H1 (cell line): ENCODE measurements around the gene DIAPH2.

ENCODE experiments used
- ATF3 ChIP-seq: IDR thresholded peaks from 2 replicates; pipeline ENCODE4 v1.6.1; 2011; ENCODE audit warnings: low read depth, mild to moderate bottlenecking, low read length; ENCODE audit not compliant: insufficient read depth
- CHD2 ChIP-seq: IDR thresholded peaks from 2 replicates; pipeline ENCODE4 v1.6.1; 2012; ENCODE audit warnings: low read length, improper control_type of control experiment
- CREB1 ChIP-seq: IDR thresholded peaks from 2 replicates; pipeline ENCODE4 v1.6.1; 2012; ENCODE audit warnings: inconsistent platforms
- HDAC2 ChIP-seq, 2 experiments: fragments of 300-600 bp in 1 of 2; sonication (generic) in 1 of 2; IDR thresholded peaks; 2 replicates each; pipeline ENCODE4 v1.6.1; 2011 to 2012; ENCODE audit warnings: low read depth in 2 of 2, low read length in 2 of 2, mild to moderate bottlenecking in 2 of 2, moderate library complexity in 2 of 2, borderline replicate concordance in 1 of 2, inconsistent platforms in 1 of 2
- JUN ChIP-seq: IDR thresholded peaks from 2 replicates; pipeline ENCODE4 v1.6.1; 2011; ENCODE audit warnings: low read depth, mild to moderate bottlenecking, improper control_type of control experiment, low read length
- JUND ChIP-seq: IDR thresholded peaks from 2 replicates; pipeline ENCODE4 v1.6.1; 2011; ENCODE audit warnings: mild to moderate bottlenecking, improper control_type of control experiment, low read length
- RAD21 ChIP-seq, 2 experiments: IDR thresholded peaks in 1 of 2; conservative IDR thresholded peaks in 1 of 2; 2 replicates each; pipeline ENCODE4 v1.6.1; 2011; ENCODE audit warnings: low read depth in 2 of 2, low read length in 2 of 2, improper control_type of control experiment in 1 of 2, inconsistent platforms in 1 of 2, mild to moderate bottlenecking in 1 of 2, moderate library complexity in 1 of 2
- RBBP5 ChIP-seq: IDR thresholded peaks from 2 replicates; pipeline ENCODE4 v1.7.1; 2012; ENCODE audit warnings: low read depth, mild to moderate bottlenecking, inconsistent platforms, low read length, moderate library complexity, borderline replicate concordance
- SIN3A ChIP-seq, 2 experiments: IDR thresholded peaks in 1 of 2; conservative IDR thresholded peaks in 1 of 2; 2 replicates each; pipeline ENCODE4 v1.6.1; 2011 to 2012; ENCODE audit warnings: low read length in 2 of 2, improper control_type of control experiment in 1 of 2, low read depth in 1 of 2, mild to moderate bottlenecking in 1 of 2
- TCF12 ChIP-seq: IDR thresholded peaks from 2 replicates; pipeline ENCODE4 v1.6.1; 2011; ENCODE audit warnings: low read depth, mild to moderate bottlenecking, low read length
- YY1 ChIP-seq: IDR thresholded peaks from 2 replicates; pipeline ENCODE4 v1.6.1; 2011; ENCODE audit warnings: low read depth, mild to moderate bottlenecking, low read length
- TF ChIP-seq, protein P1 (sequence below), 3 experiments: IDR thresholded peaks; 1 replicate in 2 of 3; 2 replicates in 1 of 3; pipeline versions ENCODE4 v1.5.1 to v1.6.1; 2011; ENCODE audit warnings: low read length in 3 of 3, mild to moderate bottlenecking in 3 of 3, inconsistent platforms in 2 of 3, low read depth in 1 of 3, moderate library complexity in 1 of 3; ENCODE audit not compliant: insufficient read depth in 1 of 3; ENCODE audit errors: control extremely low read depth in 1 of 3

DNA sequence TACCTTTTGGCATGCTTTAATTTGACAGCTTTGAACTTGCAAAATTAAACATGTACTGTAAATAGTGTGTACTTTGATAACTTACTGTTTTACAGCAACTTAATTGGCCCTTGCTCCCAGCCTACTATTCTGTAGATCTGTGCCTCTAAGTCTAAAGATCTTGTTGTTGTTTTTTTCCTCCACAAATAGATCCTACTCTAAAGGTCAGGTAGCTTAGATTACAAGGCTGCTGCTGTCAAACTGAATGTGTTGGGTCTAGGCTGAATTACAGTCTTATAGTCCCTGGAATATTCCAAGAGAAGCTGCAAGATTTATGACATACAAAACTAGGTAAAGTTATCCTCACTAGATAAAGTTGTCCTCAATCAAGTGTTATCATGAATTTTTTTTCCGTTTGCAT lies 18.7 kb downstream of the DIAPH2 start:
- TF ChIP-seq RBBP5 (no peak), CHD2 (no peak), CREB1 (no peak), SIN3A (conservative IDR thresholded peaks at IDR 0.05 in 1 of 2, IDR thresholded peaks at IDR 0.05 in 1 of 2; ENCODE audit: low read depth in 1 of 2, low read length in 2 of 2) (no peak), HDAC2 (IDR thresholded peaks at IDR 0.05; ENCODE audit: borderline replicate concordance in 1 of 2, low read depth in 2 of 2, low read length in 2 of 2) (no peak), JUND (no peak), JUN (no peak), RAD21 (IDR thresholded peaks at IDR 0.05 in 1 of 2, conservative IDR thresholded peaks at IDR 0.05 in 1 of 2; ENCODE audit: low read depth in 2 of 2, low read length in 2 of 2) (no peak), ATF3 (no peak), YY1 (no peak), TCF12 (no peak)
- TF ChIP-seq, protein P1, sequence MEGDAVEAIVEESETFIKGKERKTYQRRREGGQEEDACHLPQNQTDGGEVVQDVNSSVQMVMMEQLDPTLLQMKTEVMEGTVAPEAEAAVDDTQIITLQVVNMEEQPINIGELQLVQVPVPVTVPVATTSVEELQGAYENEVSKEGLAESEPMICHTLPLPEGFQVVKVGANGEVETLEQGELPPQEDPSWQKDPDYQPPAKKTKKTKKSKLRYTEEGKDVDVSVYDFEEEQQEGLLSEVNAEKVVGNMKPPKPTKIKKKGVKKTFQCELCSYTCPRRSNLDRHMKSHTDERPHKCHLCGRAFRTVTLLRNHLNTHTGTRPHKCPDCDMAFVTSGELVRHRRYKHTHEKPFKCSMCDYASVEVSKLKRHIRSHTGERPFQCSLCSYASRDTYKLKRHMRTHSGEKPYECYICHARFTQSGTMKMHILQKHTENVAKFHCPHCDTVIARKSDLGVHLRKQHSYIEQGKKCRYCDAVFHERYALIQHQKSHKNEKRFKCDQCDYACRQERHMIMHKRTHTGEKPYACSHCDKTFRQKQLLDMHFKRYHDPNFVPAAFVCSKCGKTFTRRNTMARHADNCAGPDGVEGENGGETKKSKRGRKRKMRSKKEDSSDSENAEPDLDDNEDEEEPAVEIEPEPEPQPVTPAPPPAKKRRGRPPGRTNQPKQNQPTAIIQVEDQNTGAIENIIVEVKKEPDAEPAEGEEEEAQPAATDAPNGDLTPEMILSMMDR (IDR thresholded peaks at IDR 0.05; ENCODE audit: control extremely low read depth in 1 of 3, insufficient read depth in 1 of 3, low read depth in 1 of 3, low read length in 3 of 3): no peak
